A673 (cell line): ENCODE measurements around the gene CEP44. TPM values are rescaled to one million over a fixed set of nuclear protein-coding genes. Genes with fewer than 3 reads are reported as not detected.
A peak's percentile ranks its signal among the peaks of the same experiment; 100 is the strongest.

Source experiments
- BruUV-seq: library from RNA; stranded (reverse); fragments of 400-500 nt; replicated peaks from 2 replicates; lab custom pipeline; 2021; lab: Mats Ljungman, UMichigan
- CTCF ChIA-PET: fragments of 300-600 bp; sonication (Branson Sonifier 250); formaldehyde crosslinking; loops from one replicate; lab custom pipeline; 2022; ENCODE audit warnings: antibody characterized with exemption; lab: Charles Lee
- POLR2A ChIA-PET: fragments of 300-600 bp; sonication (Branson Sonifier 250); formaldehyde crosslinking; loops from one replicate; lab custom pipeline; 2022; ENCODE audit warnings: antibody characterized with exemption; ENCODE audit not compliant: low non-redundant PET; lab: Charles Lee
- DNase-seq: peaks from one replicate; pipeline ENCODE4 v3.0.0-alpha.2; 2015; ENCODE audit warnings: low spot score
- H3K27ac ChIP-seq: fragments of 200-600 bp; sonication (generic); 2 replicates; pipeline ENCODE4 v1.5.1; 2016; ENCODE audit warnings: mixed run types, low read depth, mild to moderate bottlenecking, mixed read lengths, antibody characterized with exemption, low read length; ENCODE audit not compliant: poor library complexity, severe bottlenecking
- H3K27me3 ChIP-seq: fragments of 200-600 bp; sonication (generic); replicated peaks from 2 replicates; pipeline ENCODE4 v1.6.1; 2017; ENCODE audit warnings: mixed run types, low read depth, mild to moderate bottlenecking, mixed read lengths, antibody characterized with exemption, low read length; ENCODE audit not compliant: insufficient read depth, poor library complexity
- H3K36me3 ChIP-seq: fragments of 200-600 bp; sonication (generic); 2 replicates; pipeline ENCODE4 v1.6.1; 2016; ENCODE audit warnings: mixed run types, mild to moderate bottlenecking, mixed read lengths, antibody characterized with exemption, low read length; ENCODE audit not compliant: insufficient read depth, poor library complexity, severe bottlenecking
- H3K4me1 ChIP-seq: fragments of 200-600 bp; sonication (generic); 2 replicates; pipeline ENCODE4 v1.6.1; 2017; ENCODE audit warnings: mixed run types, mild to moderate bottlenecking, mixed read lengths, antibody characterized with exemption, low read length; ENCODE audit not compliant: insufficient read depth, poor library complexity, severe bottlenecking
- H3K4me3 ChIP-seq: fragments of 200-600 bp; sonication (generic); 2 replicates; pipeline ENCODE4 v1.5.1; 2016; ENCODE audit warnings: low read depth, mixed run types, mild to moderate bottlenecking, mixed read lengths, low read length; ENCODE audit not compliant: poor library complexity, severe bottlenecking
- H3K9me3 ChIP-seq: fragments of 200-600 bp; sonication (generic); 2 replicates; pipeline ENCODE4 v1.6.1; 2016; ENCODE audit warnings: mixed run types, low read depth, mild to moderate bottlenecking, mixed read lengths, antibody characterized with exemption, low read length; ENCODE audit not compliant: poor library complexity, severe bottlenecking
- CTCF ChIP-seq: fragments of 300-800, 200-600 bp; sonication (generic); conservative IDR thresholded peaks from 2 replicates; pipeline ENCODE4 v1.5.1; 2017; ENCODE audit warnings: low read depth, mild to moderate bottlenecking, antibody characterized with exemption, low read length, moderate library complexity, mixed read lengths
- EZH2 ChIP-seq: fragments of 200-600 bp; sonication (generic); IDR thresholded peaks from 2 replicates; pipeline ENCODE4 v1.6.1; 2017; ENCODE audit warnings: borderline replicate concordance, low read depth, mild to moderate bottlenecking, mixed read lengths, antibody characterized with exemption, low read length; ENCODE audit not compliant: poor library complexity, severe bottlenecking
- intact Hi-C: fragments of 100-400 bp; cut with micrococcal nuclease; formaldehyde crosslinking; loops from one replicate; pipeline ENCODE4 v1.10.0; 2022; ENCODE audit not compliant: unreplicated experiment
- total RNA-seq: library from RNA; stranded (reverse); gene quantifications from 2 replicates; pipeline ENCODE4 v1.2.3, GENCODE V29; 2021

The CEP44 gene
- total RNA-seq, 1 experiment from 2014 or later, result 22.3 TPM

DNA sequence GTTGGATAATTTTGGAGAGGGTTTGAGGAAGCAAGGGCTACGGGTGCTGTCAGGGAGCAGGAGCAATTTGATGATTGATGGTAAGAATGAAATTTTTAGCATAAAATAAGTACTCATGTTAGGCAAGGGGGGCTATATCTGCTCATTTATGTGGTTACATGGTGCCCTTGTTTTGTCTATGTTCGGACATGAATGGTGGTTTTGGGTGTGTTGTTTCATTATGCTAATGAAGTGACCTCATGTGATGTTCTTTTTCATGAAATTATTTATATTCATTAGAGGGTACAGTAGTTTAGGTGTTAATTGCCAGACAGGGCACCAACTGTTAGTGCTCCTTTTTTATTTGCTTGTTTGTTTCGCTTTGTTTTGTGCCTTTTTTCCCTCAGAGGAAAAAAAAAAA is 29.3 kb downstream of the CEP44 start:
- Histone ChIP-seq H3K27me3 (no peaks in the 10 kb centered on the region), H3K4me3 (no peak overlapping the region), H3K36me3 (no peaks in the 10 kb centered on the region), H3K4me1 (peaks cover 29% of the 10 kb centered on the region), H3K27ac (no peak overlapping the region), H3K9me3 (no peaks in the 10 kb centered on the region)
- intact Hi-C loops, result loop anchor here (10.0 kb wide), 1 partner anchor 978 kb away; the partner anchor contains the start of gene HMGB2
- ChIA-PET CTCF (no interaction called here), POLR2A (no interaction called here)
- no peak for TF ChIP-seq EZH2
- TF ChIP-seq CTCF, result no peak
- BruUV-seq, result no TSS peak
- DNase-seq, result no peak

GRCh38 chr4:174314274-174314673 is 30.6 kb downstream of the CEP44 start:
- no peaks in the 10 kb centered on the region for H3K9me3 ChIP-seq
- TF ChIP-seq CTCF, result no peak
- no peak for TF ChIP-seq EZH2
- H3K27ac ChIP-seq, result no peak overlapping the region
- no TSS peak for BruUV-seq
- no peak for DNase-seq
- ChIA-PET POLR2A (no interaction called here), CTCF (no interaction called here)
- peaks cover 35% of the 10 kb centered on the region for H3K4me1 ChIP-seq
- no peak overlapping the region for H3K4me3 ChIP-seq
- intact Hi-C loops, result loop anchor here (10.0 kb wide), 1 partner anchor 979 kb away; the partner anchor contains the start of gene HMGB2
- H3K27me3 ChIP-seq, result no peaks in the 10 kb centered on the region
- H3K36me3 ChIP-seq, result peaks cover 5% of the 10 kb centered on the region

- intact Hi-C loops, result loop anchor here (5.0 to 10.0 kb wide), 2 partner anchors 152 to 980 kb away; partner anchors contain the start of gene HMGB2
- TF ChIP-seq EZH2, result no peak
- no peak for TF ChIP-seq CTCF
- Histone ChIP-seq H3K36me3 (peaks cover 5% of the 10 kb centered on the region), H3K4me1 (peaks cover 35% of the 10 kb centered on the region), H3K27me3 (no peaks in the 10 kb centered on the region), H3K9me3 (no peaks in the 10 kb centered on the region), H3K27ac (no peak overlapping the region), H3K4me3 (no peak overlapping the region)
- no TSS peak for BruUV-seq
- ChIA-PET CTCF (no interaction called here), POLR2A (no interaction called here)
- peak; percentile 58 for DNase-seq
These were observed 31.1 kb downstream of the CEP44 start for GRCh38 chr4:174314770-174315169.
